Vagina (tissue), 2 donors: ENCODE results near the gene CDKL5.

Experiments
- CTCF ChIP-seq, 3 experiments: fragments of 450-650 bp in 2 of 3; fragments of 200-600 bp in 1 of 3; sonication (generic) in 1 of 3; IDR thresholded peaks; one replicate each; pipeline ENCODE4 v1.5.1; 2017 to 2019; ENCODE audit warnings: antibody characterized with exemption in 3 of 3, mild to moderate bottlenecking in 2 of 3, moderate library complexity in 2 of 3
- POLR2A ChIP-seq, 2 donors: fragments of 450-650 bp; IDR thresholded peaks; one replicate each; pipeline ENCODE4 v1.6.1; 2017; ENCODE audit warnings: antibody characterized with exemption in 2 of 2, mild to moderate bottlenecking in 2 of 2, moderate library complexity in 2 of 2

DNA sequence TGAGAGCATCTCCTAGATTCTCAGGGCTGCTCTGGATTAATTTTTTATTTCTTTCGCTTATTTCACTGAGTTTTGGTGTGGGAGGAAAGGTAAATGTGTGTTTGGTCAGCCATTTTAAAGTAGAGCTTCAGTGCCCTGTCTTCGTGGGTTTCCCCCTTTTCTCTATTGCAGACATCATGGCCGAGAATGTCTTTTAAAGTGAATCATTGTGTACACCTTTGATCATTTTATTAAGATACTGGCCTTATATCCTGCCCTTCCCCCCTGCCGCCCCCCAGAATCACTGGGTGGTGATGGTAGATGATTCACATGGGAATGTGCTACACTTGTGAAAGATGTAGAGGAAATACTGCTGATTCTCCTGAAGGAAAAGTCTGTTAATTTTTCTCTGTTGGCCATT is 23.8 kb downstream of the CDKL5 start:
- TF ChIP-seq POLR2A (IDR thresholded peaks at IDR 0.05) (no peak), CTCF (IDR thresholded peaks at IDR 0.05) (no peak)
